ENCODE data around the gene PPP6R2.

PPP6R2 gene

GRCh38 chr22:50420015-50420414, 76.9 kb downstream of the PPP6R2 start:
- Histone ChIP-seq H3K4me3 (no peak overlapping the region), H3K27ac (no peak overlapping the region)
- TF ChIP-seq CTCF (IDR thresholded peaks at IDR 0.05) = no peak
- DNase-seq (ENCODE audit: low spot score) = no peak

GRCh38 chr22:50420581-50420980, 77.5 kb downstream of the PPP6R2 start:
- Histone ChIP-seq H3K27ac (no peak overlapping the region), H3K4me3 (no peak overlapping the region)
- DNase-seq (ENCODE audit: low spot score) = no peak
- TF ChIP-seq CTCF (IDR thresholded peaks at IDR 0.05) = no peak

GRCh38 chr22:50422046-50422445, 78.9 kb downstream of the PPP6R2 start:
- no peak for TF ChIP-seq CTCF (IDR thresholded peaks at IDR 0.05)
- Histone ChIP-seq H3K27ac (no peak overlapping the region), H3K4me3 (no peak overlapping the region)
- DNase-seq (ENCODE audit: low spot score) = no peak

- TF ChIP-seq CTCF (IDR thresholded peaks at IDR 0.05) = no peak
- Histone ChIP-seq H3K4me3 (no peak overlapping the region), H3K27ac (no peak overlapping the region)
- DNase-seq (ENCODE audit: low spot score) = no peak
These were observed 80.1 kb downstream of the PPP6R2 start for GRCh38 chr22:50422961-50423815.

- no peak for TF ChIP-seq CTCF (IDR thresholded peaks at IDR 0.05)
- Histone ChIP-seq H3K27ac (no peak overlapping the region), H3K4me3 (no peak overlapping the region)
- no peak for DNase-seq (ENCODE audit: low spot score)
These were observed 80.8 kb downstream of the PPP6R2 start for GRCh38 chr22:50423956-50424355.

- Histone ChIP-seq H3K4me3 (no peak overlapping the region), H3K27ac (no peak overlapping the region)
- no peak for DNase-seq (ENCODE audit: low spot score)
- TF ChIP-seq CTCF (IDR thresholded peaks at IDR 0.05) = no peak
These were observed 82.2 kb downstream of the PPP6R2 start for GRCh38 chr22:50425179-50425916.

Measured in coronary artery (tissue), 2 donors.